A549 (cell line): ENCODE results near the gene JOSD2. TPM values are rescaled to one million over a fixed set of nuclear protein-coding genes. Genes with fewer than 3 reads are reported as not detected.
"Not testable (repeated sequence)": the region's sequence is repeated elsewhere in the genome, so short reads cannot be mapped to it uniquely, and the experiment has no call there.

Source experiments
- ATAC-seq, 2 experiments: fragments of 200-7000 bp in 1 of 2; fragments of >200 bp in 1 of 2; cut with Nextera tagmentation in 1 of 2; cut with Tn5 transposase in 1 of 2; 3 replicates each; pipeline versions ENCODE4 v1.8.0 to v1.9.1; 2018 to 2020; ENCODE audit warnings: mild to moderate bottlenecking in 1 of 2, moderate library complexity in 1 of 2
- CTCF ChIA-PET: fragments of 300-600 bp; sonication (Branson Sonifier 250); formaldehyde crosslinking; extraction: SDS; loops from one replicate; lab custom pipeline; 2021; ENCODE audit warnings: antibody characterized with exemption, inconsistent platforms; lab: Yijun Ruan, JAX
- POLR2A ChIA-PET: fragments of 350-600 bp; formaldehyde crosslinking; extraction: SDS; loops from one replicate; lab custom pipeline; 2021; ENCODE audit warnings: antibody characterized with exemption, inconsistent platforms; lab: Yijun Ruan, JAX
- DNase-seq, 2 experiments: peaks; one replicate each; pipeline versions ENCODE4 v3.0.0 to v3.0.0-alpha.2; 2011 to 2016; ENCODE audit warnings: low read depth in 1 of 2, low spot score in 1 of 2
- FAIRE-seq: peaks from 2 replicates; lab custom pipeline; 2011; peaks lifted over from hg19 to GRCh38; lab: Jason Lieb, UNC
- H3K27ac ChIP-seq, 2 experiments: fragments of >200 bp; sonication (Bioruptor Twin); formaldehyde crosslinking; 3 replicates each; pipeline ENCODE4 v1.5.1; 2016 to 2017
- H3K4me1 ChIP-seq: fragments of >200 bp; sonication (Bioruptor Twin); formaldehyde crosslinking; 3 replicates; pipeline ENCODE4 v1.6.1; 2016
- H3K4me2 ChIP-seq: fragments of >200 bp; sonication (Bioruptor Twin); formaldehyde crosslinking; 3 replicates; pipeline ENCODE4 v1.6.1; 2016
- H3K4me3 ChIP-seq: fragments of >200 bp; sonication (Bioruptor Twin); formaldehyde crosslinking; 3 replicates; pipeline ENCODE4 v1.5.1; 2016
- H3K9me3 ChIP-seq: fragments of >200 bp; sonication (Bioruptor Twin); formaldehyde crosslinking; 3 replicates; pipeline ENCODE4 v1.6.1; 2016
- BCL3 ChIP-seq: fragments of >200 bp; sonication (Bioruptor Twin); formaldehyde crosslinking; IDR thresholded peaks from 3 replicates; pipeline ENCODE4 v1.6.1; 2016
- CHD4 ChIP-seq: fragments of 200-600 bp; sonication (generic); IDR thresholded peaks from 2 replicates; pipeline ENCODE4 v1.6.1; 2016; ENCODE audit warnings: antibody characterized with exemption, mild to moderate bottlenecking, borderline replicate concordance
- E2F6 ChIP-seq: IDR thresholded peaks from 2 replicates; pipeline ENCODE4 v1.6.1; 2012; ENCODE audit warnings: low read depth, borderline replicate concordance
- EHF ChIP-seq: fragments of 250-450 bp; sonication (Bioruptor Pico); IDR thresholded peaks from 2 replicates; pipeline ENCODE4 v1.5.0; 2020; ENCODE audit warnings: mild to moderate bottlenecking
- ELK1 ChIP-seq: fragments of 150-350 bp; IDR thresholded peaks from 2 replicates; pipeline ENCODE4 v1.6.1; 2014; ENCODE audit warnings: low read depth, mild to moderate bottlenecking, low read length
- FOSB ChIP-seq: fragments of 250-450 bp; sonication (Bioruptor Pico); IDR thresholded peaks from 2 replicates; pipeline ENCODE4 v1.5.0; 2020; ENCODE audit warnings: mild to moderate bottlenecking, moderate library complexity
- FOSL2 ChIP-seq, 2 experiments: fragments of 450-650 bp in 1 of 2; fragments of >200 bp in 1 of 2; sonication (Bioruptor Twin) in 1 of 2; formaldehyde crosslinking; IDR thresholded peaks; 2 replicates each; pipeline versions ENCODE4 v1.5.0 to v1.6.1; 2016 to 2020; ENCODE audit warnings: mild to moderate bottlenecking in 1 of 2, moderate library complexity in 1 of 2
- GATA3 ChIP-seq: IDR thresholded peaks from 2 replicates; pipeline ENCODE4 v1.6.1; 2012; ENCODE audit warnings: borderline replicate concordance
- HDAC2 ChIP-seq: fragments of 200-600 bp; sonication (generic); IDR thresholded peaks from 2 replicates; pipeline ENCODE4 v1.6.1; 2016
- HES2 ChIP-seq: fragments of >200 bp; sonication (Bioruptor Twin); formaldehyde crosslinking; IDR thresholded peaks from 2 replicates; pipeline ENCODE4 v1.6.1; 2016
- HOXB13 ChIP-seq: fragments of 250-450 bp; sonication (Bioruptor Pico); IDR thresholded peaks from 2 replicates; pipeline ENCODE4 v1.5.0; 2020; ENCODE audit warnings: low read depth, mild to moderate bottlenecking, moderate library complexity
- JUNB ChIP-seq: fragments of >200 bp; sonication (Bioruptor Twin); formaldehyde crosslinking; IDR thresholded peaks from 2 replicates; pipeline ENCODE4 v1.6.1; 2016
- NFE2L2 ChIP-seq: fragments of 150-350 bp; conservative IDR thresholded peaks from 2 replicates; pipeline ENCODE4 v1.6.1; 2014; ENCODE audit warnings: low read length
- NR3C1 ChIP-seq: fragments of >200 bp; sonication (Bioruptor Twin); formaldehyde crosslinking; IDR thresholded peaks from 3 replicates; pipeline ENCODE4 v1.6.1; 2017
- PHF8 ChIP-seq: fragments of 200-600 bp; sonication (generic); IDR thresholded peaks from 2 replicates; pipeline ENCODE4 v1.6.1; 2016; ENCODE audit warnings: low read depth, mild to moderate bottlenecking, antibody characterized with exemption, moderate library complexity, borderline replicate concordance
- RAD21 ChIP-seq, 2 experiments: fragments of >200 bp in 1 of 2; sonication (Bioruptor Twin) in 1 of 2; formaldehyde crosslinking in 1 of 2; IDR thresholded peaks in 1 of 2; conservative IDR thresholded peaks in 1 of 2; 2 replicates in 1 of 2; 3 replicates in 1 of 2; pipeline ENCODE4 v1.6.1; 2012 to 2018; ENCODE audit warnings: inconsistent platforms in 1 of 2
- RARB ChIP-seq: fragments of 250-450 bp; sonication (Bioruptor Pico); IDR thresholded peaks from 2 replicates; pipeline ENCODE4 v1.8.0; 2021; ENCODE audit warnings: mild to moderate bottlenecking, moderate library complexity
- REST ChIP-seq: fragments of 200-600 bp; sonication (generic); IDR thresholded peaks from 2 replicates; pipeline ENCODE4 v1.6.1; 2016; ENCODE audit warnings: antibody characterized with exemption, mild to moderate bottlenecking, moderate library complexity
- RFX5 ChIP-seq: fragments of 450-650 bp; IDR thresholded peaks from 2 replicates; pipeline ENCODE4 v1.7.1; 2014; ENCODE audit warnings: antibody characterized with exemption, mild to moderate bottlenecking, moderate library complexity
- RNF2 ChIP-seq: fragments of 200-600 bp; sonication (generic); IDR thresholded peaks from 2 replicates; pipeline ENCODE4 v1.6.1; 2016; ENCODE audit warnings: low read depth, mild to moderate bottlenecking, antibody characterized with exemption, moderate library complexity, borderline replicate concordance
- SMC3 ChIP-seq: fragments of >200 bp; sonication (Bioruptor Twin); formaldehyde crosslinking; IDR thresholded peaks from 3 replicates; pipeline ENCODE4 v1.6.1; 2018; ENCODE audit warnings: inconsistent platforms
- USF2 ChIP-seq: fragments of 450-650 bp; IDR thresholded peaks from 2 replicates; pipeline ENCODE4 v1.6.1; 2014; ENCODE audit warnings: antibody characterized with exemption
- ZC3H11A ChIP-seq: fragments of 450-650 bp; IDR thresholded peaks from 2 replicates; pipeline ENCODE4 v1.6.1; 2014; ENCODE audit warnings: antibody characterized with exemption, mild to moderate bottlenecking
- ZFP36 ChIP-seq: fragments of 450-650 bp; IDR thresholded peaks from 2 replicates; pipeline ENCODE4 v1.6.1; 2014; ENCODE audit warnings: borderline replicate concordance; ENCODE audit not compliant: partially characterized antibody
- ZSCAN20 ChIP-seq: fragments of 250-450 bp; sonication (Bioruptor Pico); IDR thresholded peaks from 2 replicates; pipeline ENCODE4 v1.8.0; 2022; ENCODE audit warnings: mild to moderate bottlenecking, moderate library complexity
- WGBS: methylation state at CpG from one replicate; pipeline ENCODE4 v1.1.6; 2017; ENCODE audit errors: missing lambda C conversion rate; 5-methylcytosine and 5-hydroxymethylcytosine counted together
- polyA plus RNA-seq, 4 experiments: library from polyadenylated mRNA; depleted of rRNA in 3 of 4; stranded (reverse); fragments of >200 nt; fragmentation: RNase III in 1 of 4; extraction: RNeasy Plus Mini Kit Qiagen cat#74134 plus additional on column Dnase treatment in 1 of 4; gene quantifications; 2 replicates in 3 of 4; 3 replicates in 1 of 4; pipeline ENCODE4 v1.2.3, GENCODE V29; 2011 to 2017

The JOSD2 gene
- polyA plus RNA-seq, 2 of the 4 experiments (the other 2 are of a cell fraction) = 24.2 to 61.7 TPM

- ChIA-PET CTCF (interaction anchor here (1.0 to 4.7 kb wide), 7 partner anchors 9 to 118 kb away, joined by 3 to 28 read pairs (median 9); no protein-coding TSS in a partner anchor), POLR2A (no interaction called here)
- DNase-seq (no peak), FAIRE-seq (no peak), ATAC-seq (no peak)
- Histone ChIP-seq H3K4me2 (no peak overlapping the region), H3K4me1 (peaks cover 12% of the 10 kb centered on the region), H3K27ac (no peak overlapping the region), H3K9me3 (no peaks in the 10 kb centered on the region), H3K4me3 (no peak overlapping the region)
- TF ChIP-seq NR3C1 = no peak
- TF ChIP-seq PHF8 = no peak
- TF ChIP-seq HES2 = no peak
- TF ChIP-seq USF2 = no peak
- TF ChIP-seq CHD4 = no peak
- no peak for TF ChIP-seq RFX5
- no peak for TF ChIP-seq ZFP36
- TF ChIP-seq HDAC2 = no peak
- TF ChIP-seq BCL3 = no peak
- no peak for TF ChIP-seq FOSB (CRISPR knock-in tag)
- no peak for TF ChIP-seq RARB
- no peak for TF ChIP-seq HOXB13 (CRISPR knock-in tag)
- TF ChIP-seq EHF (CRISPR knock-in tag) = no peak
- TF ChIP-seq ZC3H11A = no peak
- TF ChIP-seq GATA3 = no peak
- TF ChIP-seq ZSCAN20 (CRISPR knock-in tag) = no peak
- TF ChIP-seq RAD21 (conservative IDR thresholded peaks at IDR 0.05 in 1 of 2, IDR thresholded peaks at IDR 0.05 in 1 of 2) = no peak
- WGBS = 68% methylated on average over 12 of the region's 12 CpGs
These were observed 35.9 kb downstream of the JOSD2 start for GRCh38 chr19:50475101-50475568.

GRCh38 chr19:50473336-50473735 is 37.7 kb downstream of the JOSD2 start:
- H3K4me2 ChIP-seq; H3K4me3 ChIP-seq; ATAC-seq; DNase-seq; POLR2A ChIA-PET; H3K27ac ChIP-seq; FAIRE-seq; H3K9me3 ChIP-seq; TF ChIP-seq FOSL2 (IDR thresholded peaks at IDR 0.05): not testable (repeated sequence)
- H3K4me1 ChIP-seq = peaks cover 12% of the 10 kb centered on the region
- TF ChIP-seq FOSL2 (CRISPR knock-in tag; IDR thresholded peaks at IDR 0.05) = peak; percentile 49; the same call in 1 of the 2 replicates
- CTCF ChIA-PET = interaction anchor here (1.4 to 4.7 kb wide), 5 partner anchors 8 to 117 kb away, joined by 3 to 28 read pairs (median 10); no protein-coding TSS in a partner anchor
- WGBS = 1% methylated on average over 3 of the region's 3 CpGs

- ATAC-seq = no peak
- no peak for DNase-seq
- no peak overlapping the region for H3K27ac ChIP-seq
- H3K4me3 ChIP-seq = no peak overlapping the region
- CTCF ChIA-PET = interaction anchor here (1.2 to 2.0 kb wide), 3 partner anchors 11 to 100 kb away, joined by 6 to 8 read pairs (median 7); no protein-coding TSS in a partner anchor
- H3K4me2 ChIP-seq = no peak overlapping the region
- POLR2A ChIA-PET = no interaction called here
- H3K9me3 ChIP-seq = no peaks in the 10 kb centered on the region
- H3K4me1 ChIP-seq = no peaks in the 10 kb centered on the region
- 57% methylated on average over 6 of the region's 6 CpGs for WGBS
- no peak for FAIRE-seq
- no peak for TF ChIP-seq RFX5
- no peak for TF ChIP-seq NFE2L2
- TF ChIP-seq HDAC2 = no peak
- TF ChIP-seq ZC3H11A = no peak
- no peak for TF ChIP-seq E2F6
- TF ChIP-seq SMC3 = no peak
- TF ChIP-seq REST = no peak
- TF ChIP-seq HOXB13 (CRISPR knock-in tag) = no peak
- no peak for TF ChIP-seq RNF2
- TF ChIP-seq ZFP36 = no peak
- TF ChIP-seq RAD21 (conservative IDR thresholded peaks at IDR 0.05 in 1 of 2, IDR thresholded peaks at IDR 0.05 in 1 of 2) = no peak
- TF ChIP-seq JUNB = no peak
- TF ChIP-seq ELK1 = no peak
- TF ChIP-seq RARB = no peak
These were observed 42.2 kb downstream of the JOSD2 start for GRCh38 chr19:50468818-50469217.
